Measurements from ENCODE around the gene MALRD1. TPM values are rescaled to one million over a fixed set of nuclear protein-coding genes. Genes with fewer than 3 reads are reported as not detected.

MALRD1 gene
- total and polyA plus RNA-seq, 3 donors from 2014 or later: 3.3 to 26.7 (median 19.3) TPM

- intact Hi-C loops (cut with DNase I; ENCODE audit: low total_unique reads): no loop called here
- Histone ChIP-seq H3K27me3 (no peaks in the 10 kb centered on the region), H3K9me3 (no peaks in the 10 kb centered on the region), H3K4me3 (no peak overlapping the region), H3K27ac (no peak overlapping the region), H3K4me1 (peaks cover 3% of the 10 kb centered on the region), H3K36me3 (ENCODE audit: low read depth, missing control alignments) (no peaks in the 10 kb centered on the region)
- DNase-seq: no peak
- no peak for TF ChIP-seq POLR2A (IDR thresholded peaks at IDR 0.05)
- TF ChIP-seq, protein P1, sequence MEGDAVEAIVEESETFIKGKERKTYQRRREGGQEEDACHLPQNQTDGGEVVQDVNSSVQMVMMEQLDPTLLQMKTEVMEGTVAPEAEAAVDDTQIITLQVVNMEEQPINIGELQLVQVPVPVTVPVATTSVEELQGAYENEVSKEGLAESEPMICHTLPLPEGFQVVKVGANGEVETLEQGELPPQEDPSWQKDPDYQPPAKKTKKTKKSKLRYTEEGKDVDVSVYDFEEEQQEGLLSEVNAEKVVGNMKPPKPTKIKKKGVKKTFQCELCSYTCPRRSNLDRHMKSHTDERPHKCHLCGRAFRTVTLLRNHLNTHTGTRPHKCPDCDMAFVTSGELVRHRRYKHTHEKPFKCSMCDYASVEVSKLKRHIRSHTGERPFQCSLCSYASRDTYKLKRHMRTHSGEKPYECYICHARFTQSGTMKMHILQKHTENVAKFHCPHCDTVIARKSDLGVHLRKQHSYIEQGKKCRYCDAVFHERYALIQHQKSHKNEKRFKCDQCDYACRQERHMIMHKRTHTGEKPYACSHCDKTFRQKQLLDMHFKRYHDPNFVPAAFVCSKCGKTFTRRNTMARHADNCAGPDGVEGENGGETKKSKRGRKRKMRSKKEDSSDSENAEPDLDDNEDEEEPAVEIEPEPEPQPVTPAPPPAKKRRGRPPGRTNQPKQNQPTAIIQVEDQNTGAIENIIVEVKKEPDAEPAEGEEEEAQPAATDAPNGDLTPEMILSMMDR (IDR thresholded peaks at IDR 0.05): no peak
- 66% methylated on average over 3 of the region's 3 CpGs for WGBS, 2 donors
Observed at GRCh38 chr10:19640566-19641263, 592.1 kb downstream of the MALRD1 start.

GRCh38 chr10:19651549-19651948, 602.9 kb downstream of the MALRD1 start:
- Histone ChIP-seq H3K27ac (no peak overlapping the region), H3K4me3 (no peak overlapping the region), H3K4me1 (peaks cover 5% of the 10 kb centered on the region), H3K9me3 (no peaks in the 10 kb centered on the region), H3K36me3 (ENCODE audit: low read depth, missing control alignments) (no peaks in the 10 kb centered on the region), H3K27me3 (no peaks in the 10 kb centered on the region)
- WGBS, 2 donors: 86 to 97% methylated on average over 1 of the region's 1 CpG
- no peak for DNase-seq
- intact Hi-C loops (cut with DNase I; ENCODE audit: low total_unique reads): no loop called here
- TF ChIP-seq, protein P1 (IDR thresholded peaks at IDR 0.05): no peak
- TF ChIP-seq POLR2A (IDR thresholded peaks at IDR 0.05): no peak

DNA sequence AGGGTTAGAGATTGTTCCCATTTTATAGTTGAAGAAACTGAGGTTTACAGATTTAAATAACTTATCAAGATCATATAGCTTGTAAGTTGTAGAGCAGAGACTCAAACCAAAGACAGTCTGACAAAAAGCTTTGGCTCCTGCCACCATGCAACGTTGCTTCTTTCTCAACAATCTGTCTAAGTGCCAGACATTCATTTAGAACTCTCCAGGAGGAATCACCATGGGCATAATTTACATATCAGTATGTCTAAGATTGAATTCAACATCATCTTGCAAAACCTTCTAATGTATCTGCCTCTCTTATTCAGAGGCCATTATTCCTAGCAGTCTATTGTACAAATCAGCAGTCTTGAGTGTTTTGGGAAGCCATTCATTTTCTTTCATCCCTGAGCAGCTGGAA, 604.1 kb downstream of the MALRD1 start:
- Histone ChIP-seq H3K36me3 (ENCODE audit: low read depth, missing control alignments) (no peaks in the 10 kb centered on the region), H3K27ac (no peak overlapping the region), H3K4me3 (no peak overlapping the region), H3K4me1 (peaks cover 5% of the 10 kb centered on the region), H3K27me3 (no peaks in the 10 kb centered on the region), H3K9me3 (no peaks in the 10 kb centered on the region)
- no peak for DNase-seq
- no peak for TF ChIP-seq POLR2A (IDR thresholded peaks at IDR 0.05)
- TF ChIP-seq, protein P1 (IDR thresholded peaks at IDR 0.05): no peak
- intact Hi-C loops (cut with DNase I; ENCODE audit: low total_unique reads): no loop called here
- WGBS, 2 donors: 60 to 70% methylated on average over 1 of the region's 1 CpG

DNA sequence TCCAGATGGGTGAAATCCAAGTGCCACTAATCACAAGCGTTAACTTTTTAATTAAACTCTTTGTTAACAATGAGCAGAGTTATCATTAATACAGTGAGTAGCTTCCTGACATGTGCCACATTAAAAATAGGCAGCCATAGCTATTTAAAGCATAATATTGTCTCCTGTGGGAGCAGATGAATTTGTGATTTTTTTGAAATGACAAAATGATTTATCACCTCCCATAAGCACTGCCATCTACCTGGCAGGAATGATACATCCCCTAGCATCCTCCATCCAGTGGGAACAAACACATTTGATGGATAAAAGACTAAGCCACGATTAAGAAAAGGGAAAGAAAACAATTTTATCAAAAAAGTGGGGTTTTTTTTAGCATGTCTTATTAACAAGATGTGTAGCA, 605.3 kb downstream of the MALRD1 start:
- intact Hi-C loops (cut with DNase I; ENCODE audit: low total_unique reads): no loop called here
- no peak for DNase-seq
- Histone ChIP-seq H3K4me1 (peaks cover 9% of the 10 kb centered on the region), H3K27ac (no peak overlapping the region), H3K9me3 (no peaks in the 10 kb centered on the region), H3K36me3 (ENCODE audit: low read depth, missing control alignments) (no peaks in the 10 kb centered on the region), H3K27me3 (no peaks in the 10 kb centered on the region), H3K4me3 (no peak overlapping the region)
- 74 to 76% methylated on average over 2 of the region's 2 CpGs for WGBS, 2 donors
- TF ChIP-seq, protein P1 (IDR thresholded peaks at IDR 0.05): no peak

GRCh38 chr10:19654576-19654975, 606.0 kb downstream of the MALRD1 start:
- TF ChIP-seq POLR2A (IDR thresholded peaks at IDR 0.05): no peak
- TF ChIP-seq, protein P1 (IDR thresholded peaks at IDR 0.05): no peak
- WGBS, 2 donors: 43 to 52% methylated on average over 3 of the region's 3 CpGs

More at GRCh38 chr10:19654576-19654975, 606.0 kb downstream of the MALRD1 start:
- intact Hi-C loops (cut with DNase I; ENCODE audit: low total_unique reads): no loop called here
- DNase-seq: no peak
- H3K9me3 ChIP-seq: no peaks in the 10 kb centered on the region
- H3K4me3 ChIP-seq: no peak overlapping the region
- H3K27me3 ChIP-seq: no peaks in the 10 kb centered on the region
- no peak overlapping the region for H3K27ac ChIP-seq
- H3K4me1 ChIP-seq: peaks cover 11% of the 10 kb centered on the region
- no peaks in the 10 kb centered on the region for H3K36me3 ChIP-seq (ENCODE audit: low read depth, missing control alignments)
